HEK293T (cell line): ENCODE measurements around the gene PAM.

ENCODE experiments used
- FOXA1 ChIP-seq: fragments of 450-650 bp; IDR thresholded peaks from 2 replicates; pipeline ENCODE4 v1.6.1; 2016; ENCODE audit warnings: mild to moderate bottlenecking
- FOXK2 ChIP-seq: fragments of 450-650 bp; IDR thresholded peaks from 2 replicates; pipeline ENCODE4 v1.6.1; 2016; ENCODE audit warnings: mild to moderate bottlenecking
- NFRKB ChIP-seq: fragments of 450-650 bp; IDR thresholded peaks from 2 replicates; pipeline ENCODE4 v1.6.1; 2016; ENCODE audit warnings: mild to moderate bottlenecking, moderate library complexity
- SP1 ChIP-seq: fragments of 450-650 bp; IDR thresholded peaks from 2 replicates; pipeline ENCODE4 v1.6.1; 2017
- TF ChIP-seq, protein P1 (sequence below): fragments of 450-650 bp; IDR thresholded peaks from 2 replicates; pipeline ENCODE4 v1.6.1; 2016

DNA sequence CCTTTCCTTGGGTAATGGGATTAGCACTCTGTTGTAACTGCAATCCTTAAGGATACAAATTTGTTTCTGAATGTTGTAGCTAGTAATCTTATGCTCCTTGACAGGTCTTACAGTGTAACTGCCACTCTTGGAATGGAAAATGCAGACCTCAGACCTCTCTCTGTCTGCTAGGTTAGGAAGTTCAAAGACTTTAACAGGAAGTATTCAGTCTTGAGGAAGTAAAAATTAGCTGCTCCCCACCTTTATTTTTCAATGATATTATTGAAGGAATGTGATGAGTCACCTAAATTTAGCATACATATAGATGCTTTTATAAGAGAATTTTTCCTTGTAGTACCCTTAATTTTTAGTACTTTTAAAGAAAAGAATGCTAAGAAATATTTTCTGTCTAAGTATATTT is 71.5 kb downstream of the PAM start:
- no peak for TF ChIP-seq SP1
- no peak for TF ChIP-seq FOXK2
- TF ChIP-seq, protein P1, sequence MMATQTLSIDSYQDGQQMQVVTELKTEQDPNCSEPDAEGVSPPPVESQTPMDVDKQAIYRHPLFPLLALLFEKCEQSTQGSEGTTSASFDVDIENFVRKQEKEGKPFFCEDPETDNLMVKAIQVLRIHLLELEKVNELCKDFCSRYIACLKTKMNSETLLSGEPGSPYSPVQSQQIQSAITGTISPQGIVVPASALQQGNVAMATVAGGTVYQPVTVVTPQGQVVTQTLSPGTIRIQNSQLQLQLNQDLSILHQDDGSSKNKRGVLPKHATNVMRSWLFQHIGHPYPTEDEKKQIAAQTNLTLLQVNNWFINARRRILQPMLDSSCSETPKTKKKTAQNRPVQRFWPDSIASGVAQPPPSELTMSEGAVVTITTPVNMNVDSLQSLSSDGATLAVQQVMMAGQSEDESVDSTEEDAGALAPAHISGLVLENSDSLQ = no peak
- no peak for TF ChIP-seq NFRKB
- TF ChIP-seq FOXA1 = no peak
